D341Med (cell line): ENCODE measurements around the gene ANKH.
"Not testable (repeated sequence)": the region's sequence is repeated elsewhere in the genome, so short reads cannot be mapped to it uniquely, and the experiment has no call there.

Source experiments
- DNase-seq: peaks from one replicate; pipeline ENCODE4 v3.0.0; 2012; ENCODE audit warnings: low spot score

Gene ANKH

GRCh38 chr5:14871214-14872069, at the start of gene ANKH:
Gene ANKH (minus strand): TSS chr5:14871778. CDS start chr5:14871447, 331 bp downstream.
- DNase-seq: peak; percentile 94

- no peak for DNase-seq
Measured at GRCh38 chr5:14920121-14920520, 48.5 kb upstream of the ANKH start.

GRCh38 chr5:14919106-14919505, 47.5 kb upstream of the ANKH start:
- DNase-seq: not testable (repeated sequence)

GRCh38 chr5:14917719-14918118, 46.1 kb upstream of the ANKH start:
- no peak for DNase-seq

GRCh38 chr5:14915291-14915952, 43.8 kb upstream of the ANKH start:
- DNase-seq: no peak

- no peak for DNase-seq
Measured at GRCh38 chr5:14914623-14915260, 43.2 kb upstream of the ANKH start.

GRCh38 chr5:14914193-14914592, 42.6 kb upstream of the ANKH start:
- DNase-seq: no peak

GRCh38 chr5:14913096-14913495, 41.5 kb upstream of the ANKH start:
- no peak for DNase-seq

GRCh38 chr5:14912206-14912605, 40.6 kb upstream of the ANKH start:
- no peak for DNase-seq

GRCh38 chr5:14909369-14909768, 37.8 kb upstream of the ANKH start:
- no peak for DNase-seq

- no peak for DNase-seq
Measured at GRCh38 chr5:14908172-14908571, 36.6 kb upstream of the ANKH start.

GRCh38 chr5:14906628-14907027, 35.0 kb upstream of the ANKH start:
- no peak for DNase-seq

- no peak for DNase-seq
Measured at GRCh38 chr5:14902826-14903560, 31.4 kb upstream of the ANKH start.

- no peak for DNase-seq
Measured at GRCh38 chr5:14901462-14902051, 30.0 kb upstream of the ANKH start.

GRCh38 chr5:14900693-14901461, 29.3 kb upstream of the ANKH start:
- DNase-seq: no peak

- DNase-seq: no peak
Measured at GRCh38 chr5:14896131-14896530, 24.6 kb upstream of the ANKH start.

GRCh38 chr5:14895301-14895700, 23.7 kb upstream of the ANKH start:
- no peak for DNase-seq

- DNase-seq: no peak
Measured at GRCh38 chr5:14894748-14895147, 23.2 kb upstream of the ANKH start.

GRCh38 chr5:14893381-14893780, 21.8 kb upstream of the ANKH start:
- DNase-seq: no peak

- no peak for DNase-seq
Measured at GRCh38 chr5:14890846-14891245, 19.3 kb upstream of the ANKH start.

GRCh38 chr5:14884062-14884612, 12.6 kb upstream of the ANKH start:
- DNase-seq: no peak
